ENCODE results near the gene ODAD4. TPM values are rescaled to one million over a fixed set of nuclear protein-coding genes. Genes with fewer than 3 reads are reported as not detected.
"Not testable (repeated sequence)": the region's sequence is repeated elsewhere in the genome, so short reads cannot be mapped to it uniquely, and the experiment has no call there.

ODAD4 gene
- total RNA-seq, 1 experiment from 2014 or later, result 0.98 TPM

GRCh38 chr17:42010898-42011516 is 80.6 kb downstream of the ODAD4 start:
- Histone ChIP-seq H3K4me3 (ENCODE audit: low read depth, low read length) (no peak overlapping the region), H3K4me1 (peaks cover 19% of the 10 kb centered on the region; the same call in 1 of the 2 replicates), H3K9me3 (no peaks in the 10 kb centered on the region), H3K36me3 (ENCODE audit: control insufficient read depth, insufficient read depth, low read length) (no peaks in the 10 kb centered on the region; the same call in 1 of the 2 replicates), H3K27me3 (replicated peaks; ENCODE audit: control insufficient read depth, insufficient read depth, low read length) (no peaks in the 10 kb centered on the region)
- no peak for TF ChIP-seq CTCF (IDR thresholded peaks at IDR 0.05; ENCODE audit: insufficient read depth in 1 of 2, low read depth in 1 of 2, low read length in 1 of 2, severe bottlenecking in 1 of 2, unreplicated experiment in 1 of 2)
- intact Hi-C loops (cut with micrococcal nuclease; ENCODE audit: unreplicated experiment), result no loop called here
- CTCF ChIA-PET, result no interaction called here
- peaks cover 11% of the 10 kb centered on the region for H3K4me1 Mint-ChIP-seq (ENCODE audit: low read depth, unreplicated experiment)
- POLR2A ChIA-PET, result no interaction called here
- H3K9me3 Mint-ChIP-seq (ENCODE audit: unreplicated experiment), result no peaks in the 10 kb centered on the region
- no peak overlapping the region for H3K4me3 Mint-ChIP-seq (ENCODE audit: unreplicated experiment)
- peaks cover 36% of the 10 kb centered on the region for H3K36me3 Mint-ChIP-seq (ENCODE audit: insufficient read depth, unreplicated experiment)
- DNase-seq, result peak in 1 of 2 experiments; percentile 46
- H3K27ac Mint-ChIP-seq (ENCODE audit: unreplicated experiment), result peak overlapping the region; percentile 39
- BruUV-seq (replicated peaks), result no TSS peak
- no peaks in the 10 kb centered on the region for H3K27me3 Mint-ChIP-seq (ENCODE audit: insufficient read depth, unreplicated experiment)

GRCh38 chr17:42012363-42012762 is 81.9 kb downstream of the ODAD4 start:
- POLR2A ChIA-PET, result interaction anchor here (0.5 kb wide), 1 partner anchor 275 kb away, joined by 3 read pairs; no protein-coding TSS in a partner anchor
- H3K27me3 Mint-ChIP-seq (ENCODE audit: insufficient read depth, unreplicated experiment); CTCF ChIA-PET; H3K27me3 ChIP-seq (replicated peaks; ENCODE audit: control insufficient read depth, insufficient read depth, low read length); DNase-seq; H3K9me3 Mint-ChIP-seq (ENCODE audit: unreplicated experiment); H3K9me3 ChIP-seq; H3K4me3 Mint-ChIP-seq (ENCODE audit: unreplicated experiment); intact Hi-C loops (cut with micrococcal nuclease; ENCODE audit: unreplicated experiment); BruUV-seq (replicated peaks); H3K36me3 ChIP-seq (ENCODE audit: control insufficient read depth, insufficient read depth, low read length); H3K4me3 ChIP-seq (ENCODE audit: low read depth, low read length): not testable (repeated sequence)
- Mint-ChIP-seq H3K36me3 (ENCODE audit: insufficient read depth, unreplicated experiment) (peaks cover 47% of the 10 kb centered on the region), H3K27ac (ENCODE audit: unreplicated experiment) (peak overlapping the region; percentile 39), H3K4me1 (ENCODE audit: low read depth, unreplicated experiment) (peaks cover 11% of the 10 kb centered on the region)
- peaks cover 20% of the 10 kb centered on the region; the same call in 1 of the 2 replicates for H3K4me1 ChIP-seq

GRCh38 chr17:42013740-42014139 is 83.3 kb downstream of the ODAD4 start:
- H3K36me3 ChIP-seq (ENCODE audit: control insufficient read depth, insufficient read depth, low read length); POLR2A ChIA-PET; DNase-seq; CTCF ChIA-PET; H3K4me3 Mint-ChIP-seq (ENCODE audit: unreplicated experiment); H3K4me3 ChIP-seq (ENCODE audit: low read depth, low read length); H3K9me3 Mint-ChIP-seq (ENCODE audit: unreplicated experiment); intact Hi-C loops (cut with micrococcal nuclease; ENCODE audit: unreplicated experiment); H3K27me3 Mint-ChIP-seq (ENCODE audit: insufficient read depth, unreplicated experiment); H3K9me3 ChIP-seq; BruUV-seq (replicated peaks); H3K27me3 ChIP-seq (replicated peaks; ENCODE audit: control insufficient read depth, insufficient read depth, low read length): not testable (repeated sequence)
- H3K27ac Mint-ChIP-seq (ENCODE audit: unreplicated experiment), result peak overlapping the region; percentile 23
- peaks cover 17% of the 10 kb centered on the region for H3K4me1 Mint-ChIP-seq (ENCODE audit: low read depth, unreplicated experiment)
- H3K4me1 ChIP-seq, result peaks cover 28% of the 10 kb centered on the region; the same call in 1 of the 2 replicates
- H3K36me3 Mint-ChIP-seq (ENCODE audit: insufficient read depth, unreplicated experiment), result peaks cover 55% of the 10 kb centered on the region

Other genes with a start within 250 kb of the ODAD4 start
- gene EIF1, start 241.7 kb upstream of the ODAD4 start, total RNA-seq (2022), result 759 and 783 TPM in 2 replicates
- gene GAST, start 218.3 kb upstream of the ODAD4 start, total RNA-seq (2022), result 0.75 TPM in 1 of 2 replicates, not detected in the other
- 3.2 and 3.3 TPM in 2 replicates for gene HAP1, start 196.0 kb upstream of the ODAD4 start, total RNA-seq (2022)
- gene JUP, start 143.9 kb upstream of the ODAD4 start, total RNA-seq (2022), result 392 and 419 TPM in 2 replicates
- 34.1 and 39.2 TPM in 2 replicates for gene P3H4, start 118.7 kb upstream of the ODAD4 start, total RNA-seq (2022)
- 112 and 132 TPM in 2 replicates for gene FKBP10, start 117.6 kb upstream of the ODAD4 start, total RNA-seq (2022)
- 85.4 and 94.5 TPM in 2 replicates for gene NT5C3B, start 94.4 kb upstream of the ODAD4 start, total RNA-seq (2022)
- not detected in 2 replicates for gene KLHL10, start 92.8 kb upstream of the ODAD4 start, total RNA-seq (2022)
- 20.3 and 22.2 TPM in 2 replicates for gene KLHL11, start 65.2 kb upstream of the ODAD4 start, total RNA-seq (2022)
- gene ACLY, start 11.7 kb upstream of the ODAD4 start, total RNA-seq (2022), result 246 and 252 TPM in 2 replicates
- 90.1 and 94.5 TPM in 2 replicates for gene CNP, start 36.2 kb downstream of the ODAD4 start, total RNA-seq (2022)
- gene DNAJC7, start 86.8 kb downstream of the ODAD4 start, total RNA-seq (2022), result 147 and 156 TPM in 2 replicates
- gene NKIRAS2, start 89.5 kb downstream of the ODAD4 start, total RNA-seq (2022), result 51.6 and 55.0 TPM in 2 replicates
- gene C17orf113, start 120.0 kb downstream of the ODAD4 start, total RNA-seq (2022), result 3.8 and 4.7 TPM in 2 replicates
- gene ZNF385C, start 167.9 kb downstream of the ODAD4 start, total RNA-seq (2022), result 1.00 and 1.5 TPM in 2 replicates
- 0.79 TPM in 2 replicates for gene DHX58, start 182.1 kb downstream of the ODAD4 start, total RNA-seq (2022)
- 46.5 and 56.2 TPM in 2 replicates for gene KAT2A, start 190.8 kb downstream of the ODAD4 start, total RNA-seq (2022)
- gene HSPB9, start 192.2 kb downstream of the ODAD4 start, total RNA-seq (2022), result not detected in 2 replicates
- gene RAB5C, start 224.4 kb downstream of the ODAD4 start, total RNA-seq (2022), result 151 and 155 TPM in 2 replicates

Measured in Caco-2 (cell line).